NT2/D1 (cell line): ENCODE measurements around the gene ARCN1.

ENCODE experiments used
- DNase-seq: peaks from one replicate; pipeline ENCODE4 v3.0.0-alpha.2; 2011; ENCODE audit warnings: low read depth, low spot score
- H3K27me3 ChIP-seq: 2 replicates; pipeline ENCODE4 v1.6.0; 2011; ENCODE audit warnings: mild to moderate bottlenecking; ENCODE audit not compliant: insufficient read length, insufficient read depth
- H3K36me3 ChIP-seq: 2 replicates; pipeline ENCODE4 v1.6.1; 2011; ENCODE audit warnings: mild to moderate bottlenecking, low read length, mixed read lengths; ENCODE audit not compliant: insufficient read depth, insufficient read length
- H3K4me1 ChIP-seq: 2 replicates; pipeline ENCODE4 v1.5.1; 2011; ENCODE audit not compliant: insufficient read depth, insufficient read length
- H3K4me3 ChIP-seq: 2 replicates; pipeline ENCODE4 v1.5.1; 2011; ENCODE audit warnings: low read depth; ENCODE audit not compliant: insufficient read length
- H3K9ac ChIP-seq: 2 replicates; pipeline ENCODE4 v1.6.0; 2011; ENCODE audit warnings: low read depth; ENCODE audit not compliant: insufficient read length
- H3K9me3 ChIP-seq: 2 replicates; pipeline ENCODE4 v1.5.1; 2011; ENCODE audit warnings: mild to moderate bottlenecking, low read length; ENCODE audit not compliant: insufficient read depth
- SUZ12 ChIP-seq: IDR thresholded peaks from 2 replicates; pipeline ENCODE4 v1.6.1; 2011; ENCODE audit not compliant: insufficient read length, insufficient read depth; ENCODE audit errors: extremely low read depth
- YY1 ChIP-seq: IDR thresholded peaks from 2 replicates; pipeline ENCODE4 v1.6.1; 2011; ENCODE audit not compliant: insufficient read length, insufficient read depth
- ZNF274 ChIP-seq: IDR thresholded peaks from 2 replicates; pipeline ENCODE4 v1.6.1; 2011; ENCODE audit warnings: mild to moderate bottlenecking, low read depth, low read length

ARCN1 gene

DNA sequence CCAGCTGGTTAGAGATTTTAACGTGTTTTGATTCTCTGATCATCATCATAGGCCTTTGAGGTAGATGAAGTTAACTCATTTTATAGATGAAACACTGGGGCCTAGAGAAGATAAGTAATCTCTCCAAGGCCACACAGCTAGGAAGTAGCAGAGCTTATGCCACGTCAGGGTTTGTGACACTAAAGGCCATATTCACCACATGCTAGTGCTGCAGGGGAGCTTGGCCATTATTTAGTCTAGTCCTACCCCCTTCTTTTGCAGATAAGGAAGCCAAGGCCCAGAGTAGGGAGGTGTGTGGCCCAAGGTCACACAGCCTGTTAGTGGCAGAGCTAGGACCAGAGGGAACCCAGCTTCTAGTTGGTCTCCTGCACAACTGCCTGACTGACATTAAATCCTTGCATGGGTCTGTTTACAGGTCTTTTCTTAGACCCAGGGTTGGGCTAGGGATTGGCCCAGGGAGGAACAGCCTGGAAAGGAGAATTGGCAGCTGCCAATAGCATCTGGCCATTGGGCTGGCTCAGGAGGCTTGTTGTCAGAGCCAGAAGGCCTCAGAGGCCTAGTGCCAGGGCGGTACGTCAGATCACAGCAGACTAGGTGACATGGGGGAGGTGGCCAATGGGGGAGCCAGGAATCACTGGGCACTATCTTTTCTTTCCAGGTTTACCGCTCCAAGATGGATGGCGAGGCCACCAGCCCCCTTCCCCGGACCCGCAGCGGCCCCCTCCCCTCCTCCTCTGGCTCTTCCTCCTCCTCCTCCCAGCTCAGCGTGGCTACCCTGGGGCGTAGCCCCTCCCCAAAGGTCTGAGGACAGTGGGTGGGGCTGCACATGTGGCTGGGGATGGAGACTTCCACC is 71.2 kb downstream of the ARCN1 start:
- TF ChIP-seq YY1 (no peak), ZNF274 (no peak), SUZ12 (no peak)
- no peak overlapping the region for H3K4me3 ChIP-seq
- H3K9ac ChIP-seq: no peak overlapping the region
- peaks cover 1% of the 10 kb centered on the region for H3K4me1 ChIP-seq
- DNase-seq: no peak
- no peaks in the 10 kb centered on the region for H3K27me3 ChIP-seq
- H3K9me3 ChIP-seq: no peaks in the 10 kb centered on the region
- peaks cover 88% of the 10 kb centered on the region for H3K36me3 ChIP-seq

DNA sequence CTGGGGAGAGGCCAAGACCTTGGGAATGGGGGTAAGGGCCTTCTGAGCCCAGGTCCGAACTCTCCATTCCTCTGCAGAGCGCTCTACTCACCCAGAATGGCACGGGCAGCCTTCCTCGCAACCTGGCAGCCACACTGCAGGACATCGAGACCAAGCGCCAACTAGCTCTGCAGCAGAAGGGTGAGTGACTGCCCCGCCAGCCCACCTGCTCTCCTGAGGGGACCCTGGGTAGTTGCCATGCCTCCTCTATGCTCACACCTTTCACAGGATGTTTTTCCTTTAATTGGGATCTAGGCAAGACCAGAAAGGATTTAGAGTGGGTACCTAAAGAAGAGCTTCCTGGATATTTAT is 71.8 kb downstream of the ARCN1 start:
- Histone ChIP-seq H3K36me3 (peaks cover 88% of the 10 kb centered on the region), H3K4me3 (no peak overlapping the region), H3K9me3 (no peaks in the 10 kb centered on the region), H3K4me1 (peaks cover 1% of the 10 kb centered on the region), H3K9ac (no peak overlapping the region), H3K27me3 (no peaks in the 10 kb centered on the region)
- no peak for DNase-seq
- TF ChIP-seq SUZ12: no peak
- no peak for TF ChIP-seq YY1
- TF ChIP-seq ZNF274: no peak

DNA sequence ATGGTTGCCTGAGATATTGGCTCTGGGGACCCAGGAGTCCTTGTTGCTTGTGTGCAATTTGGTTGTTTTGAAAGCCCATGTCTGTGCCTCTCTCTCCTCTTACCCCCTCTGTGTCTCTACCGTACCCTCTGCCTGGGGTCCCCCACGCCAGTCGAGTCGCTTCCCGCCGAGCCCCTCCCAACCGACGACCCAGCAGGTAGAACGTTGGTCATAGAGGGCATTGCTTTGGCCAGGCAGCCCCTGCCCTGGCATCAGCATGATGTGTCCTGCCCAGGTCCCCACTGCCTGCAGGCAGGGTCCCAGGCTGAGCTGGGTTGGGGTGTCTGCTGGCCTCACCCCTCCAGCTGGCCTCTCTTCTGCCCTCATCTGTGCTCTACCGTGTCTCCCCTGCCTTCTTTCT is 72.3 kb downstream of the ARCN1 start:
- no peak for TF ChIP-seq SUZ12
- TF ChIP-seq ZNF274: no peak
- TF ChIP-seq YY1: no peak
- Histone ChIP-seq H3K9me3 (no peaks in the 10 kb centered on the region), H3K4me1 (peaks cover 1% of the 10 kb centered on the region), H3K4me3 (no peak overlapping the region), H3K9ac (no peak overlapping the region), H3K27me3 (no peaks in the 10 kb centered on the region), H3K36me3 (peaks cover 88% of the 10 kb centered on the region)
- no peak for DNase-seq

DNA sequence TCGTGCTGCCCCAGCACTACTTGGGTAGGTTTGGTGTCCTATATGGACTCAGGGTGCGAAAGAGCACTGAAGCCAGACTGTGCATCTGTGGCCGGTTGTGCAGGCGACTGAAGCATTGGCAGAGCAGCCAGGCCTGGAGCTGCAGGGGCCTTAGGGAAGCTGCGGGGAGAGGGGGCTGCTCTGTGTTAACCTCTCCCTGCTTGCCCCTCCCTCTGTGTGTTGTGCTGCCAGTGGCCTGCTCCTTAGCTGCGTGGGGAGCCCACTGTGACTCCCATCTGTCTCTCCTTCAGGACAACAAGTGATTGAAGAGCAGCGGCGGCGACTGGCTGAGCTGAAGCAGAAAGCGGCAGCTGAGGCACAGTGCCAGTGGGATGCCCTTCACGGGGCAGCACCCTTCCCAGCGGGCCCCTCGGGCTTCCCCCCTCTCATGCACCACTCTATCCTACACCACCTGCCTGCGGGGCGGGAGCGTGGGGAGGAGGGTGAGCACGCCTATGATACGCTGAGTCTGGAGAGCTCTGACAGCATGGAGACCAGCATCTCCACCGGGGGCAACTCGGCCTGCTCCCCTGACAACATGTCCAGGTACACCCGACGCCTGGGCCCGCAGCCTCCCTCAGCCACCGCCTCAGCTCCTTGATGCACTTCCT is 73.0 kb downstream of the ARCN1 start:
- Histone ChIP-seq H3K4me1 (peaks cover 1% of the 10 kb centered on the region), H3K4me3 (no peak overlapping the region), H3K27me3 (no peaks in the 10 kb centered on the region), H3K9me3 (no peaks in the 10 kb centered on the region), H3K36me3 (peaks cover 89% of the 10 kb centered on the region), H3K9ac (no peak overlapping the region)
- DNase-seq: no peak
- TF ChIP-seq YY1 (no peak), SUZ12 (no peak), ZNF274 (no peak)

DNA sequence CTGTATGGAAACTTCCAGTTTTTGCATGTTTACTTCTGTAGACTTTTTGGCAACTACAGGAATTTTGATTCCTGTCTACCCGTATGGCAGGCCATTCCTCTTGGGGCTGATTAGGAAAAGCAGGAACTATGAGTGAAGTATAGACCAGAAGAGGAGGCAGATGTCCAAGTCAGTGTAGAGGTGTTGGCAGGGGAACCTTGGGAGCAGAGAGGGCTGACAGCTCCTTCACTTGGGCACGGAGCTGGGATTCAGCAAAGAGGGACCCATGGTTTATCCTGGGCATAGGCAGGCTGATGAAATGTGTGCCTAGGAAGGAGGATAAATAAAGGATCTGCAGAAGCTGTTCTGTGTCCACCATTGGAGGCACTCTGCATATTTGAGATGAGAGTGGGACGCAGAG is 74.2 kb downstream of the ARCN1 start:
- peaks cover 87% of the 10 kb centered on the region for H3K36me3 ChIP-seq

DNA sequence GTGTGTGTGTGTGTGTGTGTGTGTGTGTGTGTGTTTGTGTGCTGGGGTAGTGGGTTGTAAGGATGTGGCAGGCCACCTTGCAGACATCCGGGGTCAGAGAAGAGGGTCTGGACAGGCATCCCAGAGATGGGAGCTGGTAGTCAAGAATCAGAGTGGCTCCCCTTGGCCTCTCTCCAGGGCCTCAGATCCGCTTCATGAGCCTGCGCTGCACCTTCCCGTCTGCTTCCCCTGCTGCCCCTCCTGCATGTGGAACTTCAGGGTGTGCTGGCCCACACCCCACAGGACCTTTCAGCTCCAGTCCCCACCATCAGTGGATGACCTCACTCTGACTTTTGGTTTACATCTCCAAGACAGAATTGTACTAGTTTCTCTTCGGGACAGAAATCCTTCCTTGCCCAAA is 76.1 kb downstream of the ARCN1 start:
- peaks cover 88% of the 10 kb centered on the region for H3K36me3 ChIP-seq
- TF ChIP-seq ZNF274: no peak
- no peak for TF ChIP-seq SUZ12
- no peak for TF ChIP-seq YY1

More for the DNA sequence above, 74.2 kb downstream of the ARCN1 start:
- no peak for DNase-seq
- no peak overlapping the region for H3K9ac ChIP-seq
- H3K4me3 ChIP-seq: no peak overlapping the region
- no peaks in the 10 kb centered on the region for H3K9me3 ChIP-seq
- H3K27me3 ChIP-seq: no peaks in the 10 kb centered on the region
- peaks cover 1% of the 10 kb centered on the region for H3K4me1 ChIP-seq
- TF ChIP-seq ZNF274 (no peak), SUZ12 (no peak), YY1 (no peak)

DNA sequence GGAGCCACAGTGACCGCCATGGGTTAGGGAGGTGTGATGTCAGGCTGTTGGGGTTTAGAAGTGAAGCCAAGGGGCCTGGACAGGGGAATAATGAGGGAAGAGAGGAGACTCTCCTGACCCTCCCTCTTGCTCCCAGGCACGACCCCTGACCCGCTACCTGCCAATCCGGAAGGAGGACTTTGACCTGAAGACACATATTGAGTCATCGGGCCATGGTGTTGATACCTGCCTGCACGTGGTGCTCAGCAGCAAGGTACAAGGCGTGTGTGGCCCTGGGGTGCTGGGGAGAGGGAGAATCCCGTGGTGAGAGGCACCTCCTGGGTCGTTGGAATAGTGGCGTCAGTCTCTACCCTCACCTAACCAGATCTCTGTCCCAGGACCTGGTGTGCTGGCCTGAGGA is 77.7 kb downstream of the ARCN1 start:
- Histone ChIP-seq H3K4me1 (no peaks in the 10 kb centered on the region), H3K4me3 (no peak overlapping the region), H3K27me3 (no peaks in the 10 kb centered on the region), H3K36me3 (peaks cover 80% of the 10 kb centered on the region), H3K9ac (no peak overlapping the region), H3K9me3 (no peaks in the 10 kb centered on the region)
- no peak for DNase-seq
- TF ChIP-seq ZNF274 (no peak), SUZ12 (no peak), YY1 (no peak)

More for the DNA sequence above, 76.1 kb downstream of the ARCN1 start:
- no peaks in the 10 kb centered on the region for H3K9me3 ChIP-seq
- H3K9ac ChIP-seq: no peak overlapping the region
- H3K4me3 ChIP-seq: no peak overlapping the region
- DNase-seq: no peak
- H3K4me1 ChIP-seq: no peaks in the 10 kb centered on the region
- no peaks in the 10 kb centered on the region for H3K27me3 ChIP-seq
